ENCODE results near the gene ARHGEF10L.

The ARHGEF10L gene

DNA sequence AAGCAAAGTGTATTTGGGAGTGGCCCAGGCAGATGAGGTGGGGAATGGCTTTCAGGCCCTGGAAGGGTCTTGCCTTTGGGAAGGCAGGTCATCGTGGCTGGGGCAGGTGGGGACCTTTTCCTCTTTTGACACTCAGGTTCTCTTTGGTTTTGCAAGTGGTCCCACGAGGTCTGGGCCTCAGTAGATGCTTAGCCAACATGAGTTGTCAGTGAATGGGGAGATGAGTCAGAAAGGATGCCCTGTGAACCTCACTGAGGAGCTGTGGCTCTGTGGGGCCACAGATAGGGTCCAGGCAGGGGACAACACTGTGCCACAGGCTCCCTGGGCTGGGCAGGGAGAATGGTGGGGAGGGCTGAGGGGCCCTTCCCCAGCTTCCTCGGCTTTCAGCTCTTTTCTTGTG, 19.0 kb downstream of the ARHGEF10L start:
- no peak for DNase-seq (ENCODE audit: low read depth)
- TF ChIP-seq, protein P1, sequence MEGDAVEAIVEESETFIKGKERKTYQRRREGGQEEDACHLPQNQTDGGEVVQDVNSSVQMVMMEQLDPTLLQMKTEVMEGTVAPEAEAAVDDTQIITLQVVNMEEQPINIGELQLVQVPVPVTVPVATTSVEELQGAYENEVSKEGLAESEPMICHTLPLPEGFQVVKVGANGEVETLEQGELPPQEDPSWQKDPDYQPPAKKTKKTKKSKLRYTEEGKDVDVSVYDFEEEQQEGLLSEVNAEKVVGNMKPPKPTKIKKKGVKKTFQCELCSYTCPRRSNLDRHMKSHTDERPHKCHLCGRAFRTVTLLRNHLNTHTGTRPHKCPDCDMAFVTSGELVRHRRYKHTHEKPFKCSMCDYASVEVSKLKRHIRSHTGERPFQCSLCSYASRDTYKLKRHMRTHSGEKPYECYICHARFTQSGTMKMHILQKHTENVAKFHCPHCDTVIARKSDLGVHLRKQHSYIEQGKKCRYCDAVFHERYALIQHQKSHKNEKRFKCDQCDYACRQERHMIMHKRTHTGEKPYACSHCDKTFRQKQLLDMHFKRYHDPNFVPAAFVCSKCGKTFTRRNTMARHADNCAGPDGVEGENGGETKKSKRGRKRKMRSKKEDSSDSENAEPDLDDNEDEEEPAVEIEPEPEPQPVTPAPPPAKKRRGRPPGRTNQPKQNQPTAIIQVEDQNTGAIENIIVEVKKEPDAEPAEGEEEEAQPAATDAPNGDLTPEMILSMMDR (IDR thresholded peaks at IDR 0.05; ENCODE audit: control insufficient read depth, insufficient read depth, low read depth, low read length, missing control alignments): no peak
- H3K4me3 ChIP-seq (ENCODE audit: control insufficient read depth, low read depth, low read length): no peak overlapping the region

DNA sequence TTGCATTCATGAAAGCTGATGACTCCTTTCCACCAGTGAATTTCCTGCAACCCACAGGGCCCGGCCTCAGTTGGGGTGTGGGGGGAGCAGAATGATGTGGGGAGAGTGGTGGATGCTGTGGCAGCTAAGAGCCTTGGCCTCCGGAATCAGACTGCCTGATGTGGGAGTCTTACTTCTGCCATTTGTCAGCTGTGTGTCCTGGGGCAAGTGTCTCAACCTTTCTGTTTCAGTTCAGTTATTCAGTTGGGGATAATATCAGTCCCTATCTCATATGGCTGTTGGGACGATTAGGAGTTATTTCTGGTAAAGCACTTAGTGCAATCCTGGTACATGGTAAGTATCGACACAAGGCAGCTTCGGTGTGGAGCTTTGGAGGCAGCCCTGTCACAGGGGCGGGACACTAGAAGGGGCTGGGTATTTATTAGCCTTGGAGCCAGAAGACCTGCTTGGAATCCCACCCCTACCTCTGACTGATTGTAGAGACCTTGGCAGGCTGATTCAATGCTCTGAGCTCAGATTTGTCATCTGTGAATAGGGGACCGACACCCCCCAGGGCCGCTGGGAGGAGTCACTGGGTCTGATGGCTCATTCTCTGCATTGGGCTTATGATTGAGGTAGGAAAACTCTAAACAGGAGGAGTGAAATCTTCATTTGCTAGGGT, 19.6 kb downstream of the ARHGEF10L start:
- no peak overlapping the region for H3K4me3 ChIP-seq (ENCODE audit: control insufficient read depth, low read depth, low read length)
- TF ChIP-seq, protein P1 (IDR thresholded peaks at IDR 0.05; ENCODE audit: control insufficient read depth, insufficient read depth, low read depth, low read length, missing control alignments): no peak
- no peak for DNase-seq (ENCODE audit: low read depth)

DNA sequence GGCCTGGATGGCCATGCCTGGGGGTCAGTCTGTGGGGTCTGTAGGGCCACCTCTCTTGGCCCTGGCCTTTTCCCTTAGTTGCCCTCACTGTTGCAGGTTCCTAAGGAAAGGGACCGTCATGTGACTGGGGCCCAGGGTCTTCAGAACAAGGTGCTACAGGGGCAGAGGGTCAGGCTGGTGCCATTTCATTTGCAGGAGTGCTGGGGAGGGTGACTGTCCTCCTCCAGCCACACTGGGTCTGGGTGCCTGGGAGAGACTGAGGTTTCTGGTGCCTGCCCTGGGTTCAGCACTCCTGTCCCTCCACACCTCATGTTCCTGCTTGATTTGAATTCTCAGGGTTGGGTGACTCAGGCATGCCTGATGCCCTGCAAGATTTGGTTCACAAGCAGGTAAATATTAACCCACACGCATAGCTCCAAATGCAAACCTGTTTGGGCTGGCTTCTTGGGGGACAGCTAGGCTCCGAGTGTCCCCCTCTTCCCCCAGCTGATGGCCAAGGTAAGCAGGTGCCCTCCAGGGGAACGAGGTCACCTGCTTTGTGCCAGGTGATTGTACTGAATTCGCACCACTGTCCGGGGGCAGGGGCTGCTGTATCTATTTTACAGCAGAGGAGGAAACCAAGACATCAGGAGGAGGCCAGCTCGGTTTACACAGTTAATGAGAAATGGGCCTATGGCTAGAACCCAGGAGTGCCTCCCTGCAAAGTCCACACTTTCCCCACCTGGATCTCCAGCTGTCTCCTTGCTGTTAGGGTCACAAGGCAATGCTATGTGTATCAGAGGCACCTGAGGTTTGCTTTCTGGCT, 20.3 kb downstream of the ARHGEF10L start:
- DNase-seq (ENCODE audit: low read depth): no peak
- TF ChIP-seq, protein P1 (IDR thresholded peaks at IDR 0.05; ENCODE audit: control insufficient read depth, insufficient read depth, low read depth, low read length, missing control alignments): no peak
- H3K4me3 ChIP-seq (ENCODE audit: control insufficient read depth, low read depth, low read length): no peak overlapping the region

DNA sequence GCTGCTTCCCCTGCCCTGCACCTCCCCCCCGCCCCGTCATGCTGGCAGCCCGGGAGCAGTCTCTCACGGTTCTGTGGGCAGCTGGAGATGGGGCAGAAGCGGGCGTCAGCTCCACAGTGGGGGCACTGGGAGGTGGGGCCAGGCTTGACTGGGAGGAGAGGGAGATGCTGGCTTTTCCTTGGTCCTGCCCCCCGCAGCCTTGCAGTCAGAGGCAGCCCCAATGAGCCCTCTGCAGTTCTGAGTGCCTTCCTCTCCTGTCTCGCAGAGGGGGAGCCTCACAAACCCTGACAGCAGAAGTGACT, 21.7 kb downstream of the ARHGEF10L start:
- no peak for DNase-seq (ENCODE audit: low read depth)
- H3K4me3 ChIP-seq (ENCODE audit: control insufficient read depth, low read depth, low read length): no peak overlapping the region
- TF ChIP-seq, protein P1 (IDR thresholded peaks at IDR 0.05; ENCODE audit: control insufficient read depth, insufficient read depth, low read depth, low read length, missing control alignments): no peak

DNA sequence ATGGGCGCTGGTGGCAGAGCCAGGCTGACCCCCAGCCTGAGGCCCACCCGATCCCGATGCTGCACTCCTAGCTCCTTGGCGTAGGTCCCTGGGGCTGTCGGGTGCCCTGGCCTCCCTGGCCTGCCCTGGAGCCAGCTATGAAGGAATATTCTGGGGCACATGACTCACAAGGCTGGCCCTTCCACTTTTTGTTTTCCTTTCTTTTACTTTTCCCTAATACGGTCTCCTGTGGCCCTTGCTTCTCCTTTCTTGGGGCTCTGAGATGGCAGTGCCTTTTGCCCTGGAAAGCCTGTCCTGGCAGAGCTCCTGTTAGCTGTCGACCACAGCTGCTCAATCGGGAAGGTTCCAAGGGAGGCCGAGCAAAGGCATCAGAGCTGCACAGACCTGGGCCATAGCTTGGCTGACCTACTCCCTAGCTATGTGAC, 22.1 kb downstream of the ARHGEF10L start:
- no peak for DNase-seq (ENCODE audit: low read depth)
- TF ChIP-seq, protein P1 (IDR thresholded peaks at IDR 0.05; ENCODE audit: control insufficient read depth, insufficient read depth, low read depth, low read length, missing control alignments): no peak
- no peak overlapping the region for H3K4me3 ChIP-seq (ENCODE audit: control insufficient read depth, low read depth, low read length)

DNA sequence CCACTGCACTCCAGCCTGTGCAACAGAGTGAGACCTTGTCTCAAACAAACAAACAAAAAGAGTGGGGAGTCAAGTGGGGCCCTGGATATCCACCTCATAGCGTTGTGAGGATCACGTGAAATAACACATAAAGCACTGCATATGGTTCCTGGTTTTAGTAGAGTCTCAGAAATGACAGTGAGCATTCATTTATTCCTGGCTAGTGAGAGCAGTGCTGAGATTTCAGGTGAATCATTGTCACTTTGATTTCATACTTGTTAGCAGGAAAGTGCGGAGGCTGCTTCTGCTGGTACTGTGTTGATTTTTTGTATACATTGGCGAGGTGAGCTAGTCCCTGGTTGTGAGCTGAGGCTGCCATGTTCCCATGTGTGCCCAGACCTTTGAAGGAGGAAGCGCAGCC, 22.9 kb downstream of the ARHGEF10L start:
- H3K4me3 ChIP-seq (ENCODE audit: control insufficient read depth, low read depth, low read length): no peak overlapping the region
- DNase-seq (ENCODE audit: low read depth): no peak
- TF ChIP-seq, protein P1 (IDR thresholded peaks at IDR 0.05; ENCODE audit: control insufficient read depth, insufficient read depth, low read depth, low read length, missing control alignments): no peak
